ENCODE data around the gene JUNB.

DNA sequence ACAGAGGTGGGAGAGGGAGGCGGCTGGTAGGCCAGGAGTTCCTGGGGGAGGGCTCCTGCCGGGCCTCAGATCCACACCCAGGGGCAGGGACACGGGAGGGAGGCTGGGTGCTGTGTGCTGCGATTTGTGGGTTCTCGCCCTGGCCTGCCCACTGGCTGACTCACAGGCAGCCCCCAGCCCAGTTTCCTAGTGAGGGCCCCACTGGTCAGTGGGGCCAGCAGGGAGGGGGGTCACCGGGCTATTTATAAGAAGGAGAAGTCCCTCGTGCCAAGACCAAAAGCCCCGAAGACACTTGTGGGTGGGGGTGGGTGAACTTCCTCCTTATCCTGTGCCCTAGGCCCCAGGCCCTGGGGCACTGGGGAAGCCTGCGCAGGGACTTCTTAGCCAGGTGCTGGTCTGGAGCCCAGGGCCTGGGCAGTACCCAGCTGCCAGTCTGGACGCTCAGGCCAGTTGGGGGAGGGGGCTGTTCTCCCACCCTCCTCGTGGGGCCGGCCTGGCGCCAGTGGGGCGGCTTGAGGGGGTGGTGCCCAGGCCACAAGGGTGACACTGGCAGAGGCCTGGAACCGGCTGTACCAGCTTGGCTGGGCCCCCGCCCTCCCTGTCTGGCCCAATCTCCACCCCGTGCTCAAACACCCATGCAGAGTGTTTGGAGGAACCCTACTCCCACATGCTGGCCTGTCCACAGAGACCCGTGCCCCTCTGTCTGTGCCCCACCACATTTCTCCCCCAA is 5.0 kb upstream of the JUNB start:
- peak in 1 of 2 donors; percentile 30 for TF ChIP-seq POLR2A (IDR thresholded peaks at IDR 0.05)
- TF ChIP-seq, protein P1, sequence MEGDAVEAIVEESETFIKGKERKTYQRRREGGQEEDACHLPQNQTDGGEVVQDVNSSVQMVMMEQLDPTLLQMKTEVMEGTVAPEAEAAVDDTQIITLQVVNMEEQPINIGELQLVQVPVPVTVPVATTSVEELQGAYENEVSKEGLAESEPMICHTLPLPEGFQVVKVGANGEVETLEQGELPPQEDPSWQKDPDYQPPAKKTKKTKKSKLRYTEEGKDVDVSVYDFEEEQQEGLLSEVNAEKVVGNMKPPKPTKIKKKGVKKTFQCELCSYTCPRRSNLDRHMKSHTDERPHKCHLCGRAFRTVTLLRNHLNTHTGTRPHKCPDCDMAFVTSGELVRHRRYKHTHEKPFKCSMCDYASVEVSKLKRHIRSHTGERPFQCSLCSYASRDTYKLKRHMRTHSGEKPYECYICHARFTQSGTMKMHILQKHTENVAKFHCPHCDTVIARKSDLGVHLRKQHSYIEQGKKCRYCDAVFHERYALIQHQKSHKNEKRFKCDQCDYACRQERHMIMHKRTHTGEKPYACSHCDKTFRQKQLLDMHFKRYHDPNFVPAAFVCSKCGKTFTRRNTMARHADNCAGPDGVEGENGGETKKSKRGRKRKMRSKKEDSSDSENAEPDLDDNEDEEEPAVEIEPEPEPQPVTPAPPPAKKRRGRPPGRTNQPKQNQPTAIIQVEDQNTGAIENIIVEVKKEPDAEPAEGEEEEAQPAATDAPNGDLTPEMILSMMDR (IDR thresholded peaks at IDR 0.05) = no peak

All from heart left ventricle (tissue), 13 donors.